Panc1 (cell line): ENCODE results near the gene RANBP2. TPM values are rescaled to one million over a fixed set of nuclear protein-coding genes. Genes with fewer than 3 reads are reported as not detected.
A peak's percentile ranks its signal among the peaks of the same experiment; 100 is the strongest.
"Not testable (repeated sequence)": the region's sequence is repeated elsewhere in the genome, so short reads cannot be mapped to it uniquely, and the experiment has no call there.

Experiments used
- ATAC-seq: fragments of 200-7000 bp; cut with Tn5 transposase; 2 replicates; pipeline ENCODE4 v1.9.1; 2020; ENCODE audit warnings: mild to moderate bottlenecking, moderate library complexity
- BruUV-seq: library from RNA; stranded (reverse); fragments of 400-500 nt; replicated peaks from 2 replicates; lab custom pipeline; 2021; lab: Mats Ljungman, UMichigan
- CTCF ChIA-PET: fragments of 300-600 bp; sonication (Branson Sonifier 250); formaldehyde crosslinking; loops from one replicate; lab custom pipeline; 2022; ENCODE audit warnings: antibody characterized with exemption; lab: Charles Lee
- POLR2A ChIA-PET: fragments of 300-600 bp; sonication (Branson Sonifier 250); formaldehyde crosslinking; loops from one replicate; lab custom pipeline; 2022; ENCODE audit warnings: antibody characterized with exemption; lab: Charles Lee
- DNase-seq: peaks from one replicate; pipeline ENCODE4 v3.0.0-alpha.2; 2010; ENCODE audit warnings: low read depth, low spot score
- H3K27ac ChIP-seq: 2 replicates; pipeline ENCODE4 v1.5.1; 2011; ENCODE audit warnings: mild to moderate bottlenecking, low read length, inconsistent platforms
- H3K27me3 ChIP-seq: fragments of 200-500 bp; sonication (Bioruptor generic); 2 replicates; pipeline ENCODE4 v1.6.0; 2014; ENCODE audit warnings: low read length, inconsistent platforms; ENCODE audit not compliant: control insufficient read depth, insufficient read depth
- H3K36me3 ChIP-seq: fragments of 200-500 bp; sonication (Bioruptor generic); 2 replicates; pipeline ENCODE4 v1.5.1; 2014; ENCODE audit warnings: inconsistent platforms, mild to moderate bottlenecking, low read length, moderate library complexity; ENCODE audit not compliant: control insufficient read depth, insufficient read depth
- H3K4me1 ChIP-seq: 2 replicates; pipeline ENCODE4 v1.5.1; 2011; ENCODE audit warnings: inconsistent platforms, mild to moderate bottlenecking, low read length, moderate library complexity; ENCODE audit not compliant: control insufficient read depth, insufficient read depth
- H3K4me3 ChIP-seq, 2 experiments: 2 replicates each; pipeline ENCODE4 v1.5.1; 2011 to 2012; ENCODE audit warnings: low read depth in 2 of 2, low read length in 2 of 2, mild to moderate bottlenecking in 2 of 2, inconsistent platforms in 1 of 2, moderate library complexity in 1 of 2
- H3K9me3 ChIP-seq: fragments of 200-500 bp; sonication (Bioruptor generic); 2 replicates; pipeline ENCODE4 v1.5.1; 2014; ENCODE audit warnings: low read depth, mild to moderate bottlenecking, inconsistent platforms, low read length, moderate library complexity; ENCODE audit not compliant: control insufficient read depth, insufficient read depth
- CTCF ChIP-seq: fragments of 450-650 bp; IDR thresholded peaks from 2 replicates; pipeline ENCODE4 v1.5.1; 2017; ENCODE audit warnings: mild to moderate bottlenecking
- POLR2AphosphoS5 ChIP-seq: IDR thresholded peaks from 2 replicates; pipeline ENCODE4 v1.6.1; 2012; ENCODE audit warnings: mild to moderate bottlenecking, low read depth, low read length, moderate library complexity
- REST ChIP-seq, 2 experiments: IDR thresholded peaks; 2 replicates each; pipeline ENCODE4 v1.6.1; 2011 to 2012; ENCODE audit warnings: low read depth in 2 of 2, control low read depth in 1 of 2, low read length in 1 of 2, mild to moderate bottlenecking in 1 of 2, moderate library complexity in 1 of 2; ENCODE audit not compliant: insufficient read depth in 1 of 2
- SIN3A ChIP-seq: IDR thresholded peaks from 2 replicates; pipeline ENCODE4 v1.6.1; 2012; ENCODE audit warnings: low read depth, mild to moderate bottlenecking, low read length, moderate library complexity, borderline replicate concordance; ENCODE audit not compliant: insufficient read depth
- TCF7L2 ChIP-seq: IDR thresholded peaks from 2 replicates; pipeline ENCODE4 v1.6.1; 2011; ENCODE audit warnings: mild to moderate bottlenecking, low read depth, low read length, inconsistent platforms
- in situ Hi-C: cut with HindIII; loops from 2 replicates; pipeline ENCODE4 v1.10.0; 2016; ENCODE audit warnings: low sequenced_read_pairs, low pct_unique_long_range_greater_than_20kb
- intact Hi-C: fragments of 100-400 bp; cut with micrococcal nuclease; formaldehyde crosslinking; loops from one replicate; pipeline ENCODE4 v1.10.0; 2022; ENCODE audit not compliant: unreplicated experiment
- total RNA-seq: library from RNA; stranded (reverse); gene quantifications from one replicate; pipeline ENCODE4 v1.2.1, GENCODE V29; 2021; ENCODE audit not compliant: unreplicated experiment

The RANBP2 gene
- total RNA-seq, 1 experiment from 2014 or later, result 92.1 TPM

- Histone ChIP-seq H3K9me3 (no peaks in the 10 kb centered on the region), H3K4me1 (peaks cover 5% of the 10 kb centered on the region; the same call in 1 of the 2 replicates), H3K27me3 (no peaks in the 10 kb centered on the region), H3K4me3 (no peak overlapping the region), H3K27ac (no peak overlapping the region), H3K36me3 (no peaks in the 10 kb centered on the region)
- in situ Hi-C loops (no loop called here), intact Hi-C loops (no loop called here)
- TF ChIP-seq REST (IDR thresholded peaks at IDR 0.05; ENCODE audit: insufficient read depth in 1 of 2, low read depth in 2 of 2, low read length in 1 of 2), result no peak
- no peak for TF ChIP-seq TCF7L2
- TF ChIP-seq POLR2AphosphoS5, result no peak
- no peak for TF ChIP-seq CTCF
- no peak for TF ChIP-seq SIN3A
- ATAC-seq (no peak), DNase-seq (no peak)
- CTCF ChIA-PET, result no interaction called here
- BruUV-seq, result no TSS peak
- POLR2A ChIA-PET, result no interaction called here
These were observed 14.4 kb upstream of the RANBP2 start for GRCh38 chr2:108704871-108705270.

- ChIA-PET POLR2A (interaction anchor here (0.7 kb wide), 1 partner anchor 113 kb away, joined by 3 read pairs; no protein-coding TSS in a partner anchor), CTCF (no interaction called here)
These were observed 12.0 kb upstream of the RANBP2 start for GRCh38 chr2:108707300-108707699.

GRCh38 chr2:108716971-108717370 is 2.3 kb upstream of the RANBP2 start:
- DNase-seq, CTCF ChIA-PET, H3K9me3 ChIP-seq, in situ Hi-C loops, POLR2A ChIA-PET, H3K4me3 ChIP-seq, H3K27ac ChIP-seq, H3K27me3 ChIP-seq, H3K4me1 ChIP-seq, H3K36me3 ChIP-seq, ATAC-seq, BruUV-seq, intact Hi-C loops: not testable (repeated sequence)

More at GRCh38 chr2:108707300-108707699, 12.0 kb upstream of the RANBP2 start:
- ATAC-seq, result no peak
- BruUV-seq, result no TSS peak
- intact Hi-C loops, result no loop called here
- H3K27me3 ChIP-seq, result no peaks in the 10 kb centered on the region
- no peak overlapping the region for H3K4me3 ChIP-seq
- no peaks in the 10 kb centered on the region for H3K36me3 ChIP-seq
- no peaks in the 10 kb centered on the region for H3K9me3 ChIP-seq
- no peak for DNase-seq
- no peak overlapping the region for H3K27ac ChIP-seq
- no peaks in the 10 kb centered on the region for H3K4me1 ChIP-seq
- in situ Hi-C loops, result no loop called here
- TF ChIP-seq POLR2AphosphoS5 (no peak), TCF7L2 (no peak), SIN3A (no peak), CTCF (no peak)

GRCh38 chr2:108726048-108726447 is 6.8 kb downstream of the RANBP2 start:
- H3K36me3 ChIP-seq, DNase-seq, H3K4me3 ChIP-seq, BruUV-seq, in situ Hi-C loops, intact Hi-C loops, ATAC-seq, H3K27me3 ChIP-seq, H3K4me1 ChIP-seq, H3K9me3 ChIP-seq, POLR2A ChIA-PET, H3K27ac ChIP-seq, CTCF ChIA-PET: not testable (repeated sequence)

GRCh38 chr2:108734656-108735055 is 15.4 kb downstream of the RANBP2 start:
- H3K9me3 ChIP-seq, H3K4me1 ChIP-seq, intact Hi-C loops, ATAC-seq, H3K4me3 ChIP-seq, CTCF ChIA-PET, in situ Hi-C loops, DNase-seq, POLR2A ChIA-PET, H3K36me3 ChIP-seq, H3K27me3 ChIP-seq, H3K27ac ChIP-seq: not testable (repeated sequence)
- TSS peak; percentile 25 for BruUV-seq
